Activated T-cell treated with anti-CD3 and anti-CD28 coated beads for 4 hours (primary cell): ENCODE results near the gene VPS25.
"Not testable (repeated sequence)": the region's sequence is repeated elsewhere in the genome, so short reads cannot be mapped to it uniquely, and the experiment has no call there.

ENCODE experiments used
- DNase-seq: peaks from one replicate; pipeline ENCODE4 v3.0.0-alpha.2; 2020

The VPS25 gene

GRCh38 chr17:42773290-42774035 is at the start of gene VPS25:
TSS of gene VPS25 (plus strand) at chr17:42773449. CDS start at chr17:42773476, 27 bp downstream.
- DNase-seq, result peak; percentile 60

- DNase-seq, result no peak
These were observed 49.6 kb upstream of the VPS25 start for GRCh38 chr17:42723636-42724035.

DNA sequence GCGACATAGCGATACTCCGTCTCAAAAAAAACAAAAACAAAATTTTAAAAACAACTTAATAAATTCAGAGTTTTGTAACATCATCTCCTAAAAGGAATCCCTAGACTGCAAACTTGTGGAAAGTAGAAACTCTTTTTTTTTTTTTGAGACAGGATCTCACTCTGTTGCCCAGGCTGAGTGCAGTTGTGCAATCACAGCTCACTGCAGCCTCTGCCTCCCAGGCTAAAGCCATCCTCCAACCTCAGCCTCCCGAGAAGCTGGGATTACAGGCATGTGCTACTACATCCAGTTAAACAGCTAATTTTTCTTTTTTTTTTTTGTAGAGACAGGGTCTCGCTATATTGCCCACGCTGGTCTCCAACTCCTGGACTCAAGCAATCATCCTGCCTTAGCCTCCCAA is 48.1 kb upstream of the VPS25 start:
- DNase-seq, result no peak

- no peak for DNase-seq
These were observed 32.5 kb upstream of the VPS25 start for GRCh38 chr17:42740699-42741098.

DNA sequence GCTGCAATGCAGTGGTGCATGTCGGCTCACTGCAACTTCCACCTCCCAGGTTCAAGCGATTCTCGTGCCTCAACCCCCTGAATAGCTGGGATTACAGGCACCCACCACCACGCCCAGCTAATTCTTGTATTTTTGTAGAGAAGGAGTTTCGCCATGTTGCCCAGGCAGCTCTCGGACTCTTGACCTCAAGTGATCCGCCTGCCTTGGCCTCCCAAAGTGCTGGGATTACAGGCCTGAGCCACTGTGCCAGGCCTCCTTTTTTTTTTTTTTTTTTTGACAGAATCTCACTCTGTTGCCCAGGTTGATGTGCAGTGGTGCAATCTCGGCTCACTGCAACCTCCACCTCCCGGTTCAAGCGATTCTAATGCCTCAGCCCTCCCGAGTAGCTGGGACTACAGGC is 30.3 kb upstream of the VPS25 start:
- not testable (repeated sequence) for DNase-seq

- DNase-seq, result no peak
These were observed 29.5 kb upstream of the VPS25 start for GRCh38 chr17:42743595-42744282.

DNA sequence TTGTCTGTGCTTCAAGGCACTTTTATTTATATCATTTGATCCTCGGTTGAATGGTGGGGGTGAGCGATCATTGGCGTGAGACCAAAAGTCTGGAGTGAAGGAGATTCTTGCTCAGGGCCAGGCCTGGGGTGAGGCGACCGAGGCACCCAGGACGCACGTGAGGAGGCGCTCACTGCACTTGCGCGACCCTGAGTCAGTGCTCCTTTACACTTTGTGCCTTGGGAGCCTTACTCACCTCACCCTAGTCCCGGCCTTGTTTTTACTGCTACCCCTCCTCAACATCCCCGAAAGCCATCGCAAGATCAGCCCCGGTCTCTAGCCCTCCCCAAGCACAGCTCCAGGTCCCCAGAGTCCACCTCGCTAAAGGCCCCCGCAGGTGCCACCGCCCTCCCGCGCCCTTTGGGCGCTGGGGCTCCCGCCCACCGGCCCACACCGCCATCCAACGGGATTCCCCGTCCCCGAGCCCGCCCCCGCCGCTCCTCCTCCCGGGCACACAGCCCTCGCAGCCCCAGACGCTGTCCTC is 28.9 kb upstream of the VPS25 start:
- DNase-seq, result peak; percentile 46

DNA sequence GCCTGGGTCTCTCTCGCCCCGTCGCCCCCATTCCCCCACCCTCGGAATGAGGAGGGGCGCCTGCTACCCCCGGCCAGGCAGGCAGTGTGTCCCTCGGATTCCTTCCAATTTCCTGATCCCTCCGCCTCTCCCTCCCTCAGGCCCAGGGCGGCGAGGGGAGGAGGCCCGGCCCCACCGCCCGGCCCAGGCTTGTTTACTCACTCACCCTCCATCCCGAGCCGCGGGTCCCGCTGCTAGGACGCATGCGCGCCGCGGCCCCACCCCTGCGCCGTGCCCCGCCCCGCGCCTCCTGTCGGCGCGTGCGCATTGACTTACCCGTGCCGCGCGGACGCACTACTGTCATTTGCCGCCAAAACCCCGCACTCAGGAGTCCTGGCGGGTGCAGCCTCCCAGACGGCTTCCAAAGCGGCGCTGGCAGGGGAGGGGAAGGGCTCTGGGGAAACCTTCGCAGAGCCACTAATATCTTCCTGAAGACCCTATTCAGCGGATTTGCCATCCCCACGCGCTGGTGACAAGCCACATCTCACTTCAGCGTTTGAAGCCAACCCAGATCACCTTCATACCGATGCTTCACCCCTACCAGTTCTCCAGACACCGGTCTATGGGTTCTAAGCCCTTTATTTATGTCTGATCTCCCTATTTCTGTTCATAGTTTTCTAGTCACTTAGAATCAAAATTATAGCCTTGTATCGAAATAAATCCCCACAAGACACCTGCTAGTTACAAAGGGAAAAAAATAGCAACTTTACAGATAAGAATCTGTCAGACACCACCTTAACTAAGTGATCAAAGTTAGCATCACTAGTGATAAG is 28.2 kb upstream of the VPS25 start, which contains the start of gene EZH1:
EZH1 (minus strand) TSS at position 235 of the 812 bp plus-strand sequence. CDS start 16,099 bp downstream, outside the sequence.
- peak; percentile 87 for DNase-seq

GRCh38 chr17:42748202-42748907 is 24.9 kb upstream of the VPS25 start:
- no peak for DNase-seq

DNA sequence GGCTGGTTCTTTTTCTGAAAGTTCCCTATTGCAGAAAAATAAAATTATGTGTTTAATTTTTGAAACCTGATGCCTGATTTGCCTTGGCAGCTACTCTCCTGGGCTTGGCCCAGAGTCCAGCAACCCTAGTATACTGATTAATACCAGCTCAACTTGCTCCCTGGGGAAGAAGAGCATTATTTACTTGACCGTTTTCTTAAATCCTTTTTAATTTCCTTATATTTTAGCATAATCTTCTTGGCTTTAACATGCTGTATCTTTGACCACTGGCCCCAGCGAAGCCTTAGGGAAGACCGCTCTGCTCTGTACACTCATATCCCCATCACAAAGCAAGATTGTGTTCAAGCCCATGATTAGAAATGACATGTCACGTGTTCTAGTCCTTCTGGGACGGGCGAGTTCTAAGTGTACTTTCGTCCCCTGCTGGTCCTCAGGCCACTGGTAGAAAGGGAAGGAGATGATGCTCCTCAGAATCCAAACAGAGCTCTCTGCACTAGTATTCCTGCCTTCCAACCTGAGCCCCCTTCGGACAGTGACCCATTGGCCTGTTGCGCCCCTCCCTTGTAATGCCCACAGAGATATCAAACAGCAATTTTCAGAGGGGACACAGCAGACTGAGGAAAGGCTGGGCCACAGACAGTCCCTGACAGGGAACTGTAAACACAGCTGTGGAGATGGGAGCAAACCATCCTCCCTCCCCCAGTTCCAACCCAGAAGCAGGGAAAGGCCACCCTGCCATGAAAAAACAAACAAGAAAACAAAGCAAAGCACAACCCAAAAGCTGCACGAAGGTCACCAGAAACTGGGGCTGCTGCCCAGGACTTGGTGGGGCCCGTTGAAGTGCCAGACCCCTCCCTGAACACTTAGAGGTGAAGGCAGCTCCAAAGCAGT is 24.1 kb upstream of the VPS25 start:
- no peak for DNase-seq

DNA sequence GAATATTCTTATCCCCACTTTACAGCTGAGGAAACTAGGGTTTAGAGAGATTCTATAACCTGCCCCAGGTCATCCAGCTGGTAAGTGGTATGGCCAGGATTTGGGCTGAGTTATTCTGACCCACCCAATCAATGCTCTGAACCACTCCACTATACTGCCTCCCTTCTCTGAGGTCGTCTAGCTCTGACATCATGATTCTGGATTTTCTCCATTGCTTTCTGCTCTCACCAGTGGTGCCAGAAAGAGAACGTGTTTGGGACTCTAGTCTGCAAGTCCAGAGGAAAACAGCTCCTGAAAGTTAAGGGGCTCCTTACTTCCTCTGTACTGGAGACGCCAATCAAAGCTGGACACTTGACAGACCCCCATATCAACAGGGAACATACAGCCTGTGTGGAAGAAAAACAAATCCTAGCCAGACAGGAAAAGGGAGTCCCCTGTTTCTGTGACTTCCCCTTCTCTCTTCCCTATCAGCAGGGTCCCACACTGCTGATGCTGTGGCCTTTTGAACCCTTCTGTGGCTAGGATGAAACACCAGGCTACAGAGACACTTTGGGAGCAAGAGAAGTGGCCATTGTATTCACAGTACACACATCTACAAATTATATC is 22.4 kb upstream of the VPS25 start:
- DNase-seq, result no peak

DNA sequence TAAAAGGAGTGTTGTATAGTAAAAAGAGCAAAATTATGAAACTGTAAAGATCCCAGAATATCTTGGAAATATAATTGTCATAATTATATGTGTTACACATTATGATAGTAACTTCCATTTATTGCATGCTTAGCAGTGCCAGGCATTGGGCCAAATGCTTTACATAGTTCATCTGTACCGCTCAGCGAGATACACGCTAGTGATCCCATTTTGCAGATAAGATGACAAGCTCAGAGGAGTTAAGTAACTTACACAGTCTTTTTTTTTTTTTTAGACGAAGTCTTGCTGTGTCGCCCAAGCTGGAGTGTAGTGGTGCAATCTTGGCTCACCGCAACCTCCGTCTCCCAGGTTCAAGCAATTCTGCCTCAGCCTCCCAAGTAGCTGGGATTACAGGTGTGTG is 21.6 kb upstream of the VPS25 start:
- DNase-seq, result no peak

- DNase-seq, result no peak
These were observed 18.5 kb upstream of the VPS25 start for GRCh38 chr17:42754782-42755181.

GRCh38 chr17:42759982-42760651 is 13.1 kb upstream of the VPS25 start:
- no peak for DNase-seq

GRCh38 chr17:42760652-42761581 is 12.3 kb upstream of the VPS25 start, which contains the start of gene RAMP2:
TSS of gene RAMP2 (plus strand) at chr17:42761227. CDS start at chr17:42761262, 35 bp downstream.
- no peak for DNase-seq

- no peak for DNase-seq
These were observed 11.6 kb upstream of the VPS25 start for GRCh38 chr17:42761638-42762037.

DNA sequence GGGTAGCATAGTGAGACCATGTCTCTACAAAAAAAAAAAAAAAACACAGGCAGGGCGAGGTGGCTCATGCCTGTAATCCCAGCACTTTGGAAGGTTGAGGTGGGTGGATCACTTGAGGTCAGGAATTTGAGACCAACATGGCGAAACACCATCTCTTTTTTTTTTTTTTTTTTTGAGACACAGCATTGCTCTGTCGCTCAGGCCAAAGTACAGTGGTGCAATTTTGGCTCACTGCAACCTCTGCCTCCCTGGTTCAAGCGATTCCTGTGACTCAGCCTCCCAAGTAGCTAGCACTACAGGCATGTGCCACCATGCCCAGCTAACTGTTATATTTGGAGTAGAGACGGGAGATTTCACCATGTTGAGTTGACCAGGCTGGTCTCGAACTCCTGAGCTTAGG is 7.1 kb upstream of the VPS25 start:
- DNase-seq, result no peak

GRCh38 chr17:42767512-42767911 is 5.7 kb upstream of the VPS25 start:
- no peak for DNase-seq

DNA sequence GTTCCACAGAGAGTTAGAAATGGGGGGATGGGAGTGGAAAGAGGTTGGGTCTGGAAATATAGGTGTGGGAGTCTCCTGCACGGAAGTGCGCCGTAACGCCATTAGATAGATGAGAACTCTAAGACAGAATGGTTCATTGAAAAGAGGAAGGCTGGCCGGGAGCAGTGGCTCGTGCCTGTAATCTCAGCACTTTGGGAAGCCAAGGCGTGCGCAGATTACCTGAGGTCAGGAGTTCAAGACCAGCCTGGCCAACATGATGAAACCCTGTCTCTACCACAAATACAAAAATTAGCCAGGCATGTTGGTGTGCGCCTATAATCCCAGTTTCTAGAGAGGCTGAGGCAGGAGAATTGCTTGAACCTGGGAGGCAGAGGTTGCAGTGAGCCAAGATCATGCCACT is 5.2 kb upstream of the VPS25 start:
- DNase-seq, result not testable (repeated sequence)
